RWPE2 (cell line): Measurements from ENCODE around the gene PCK2.

Source experiments
- ATAC-seq: fragments of 200-7000 bp; cut with Tn5 transposase; 3 replicates; pipeline ENCODE4 v1.9.1; 2021; ENCODE audit warnings: low read depth
- DNase-seq: peaks from one replicate; pipeline ENCODE4 v3.0.0-alpha.2; 2020; ENCODE audit warnings: low spot score
- H3K27ac ChIP-seq: fragments of 450-650 bp; 2 replicates; pipeline ENCODE4 v1.5.1; 2017; ENCODE audit warnings: mild to moderate bottlenecking; ENCODE audit not compliant: poor library complexity, severe bottlenecking
- H3K27me3 ChIP-seq: fragments of 250-450 bp; sonication (Bioruptor Pico); 2 replicates; pipeline ENCODE4 v1.5.1; 2021; ENCODE audit warnings: mild to moderate bottlenecking, moderate library complexity; ENCODE audit not compliant: insufficient read depth, poor library complexity, severe bottlenecking
- H3K36me3 ChIP-seq: fragments of 250-450 bp; sonication (Bioruptor Pico); 2 replicates; pipeline ENCODE4 v1.5.1; 2020; ENCODE audit warnings: low read depth, mild to moderate bottlenecking, moderate library complexity
- H3K4me1 ChIP-seq: fragments of 250-450 bp; sonication (Bioruptor Pico); 2 replicates; pipeline ENCODE4 v1.5.1; 2021; ENCODE audit warnings: mild to moderate bottlenecking, moderate library complexity; ENCODE audit not compliant: insufficient read depth, poor library complexity, severe bottlenecking
- H3K4me3 ChIP-seq: fragments of 250-450 bp; sonication (Bioruptor Pico); 2 replicates; pipeline ENCODE4 v1.5.1; 2021; ENCODE audit warnings: mild to moderate bottlenecking, moderate library complexity; ENCODE audit not compliant: severe bottlenecking
- H3K9me3 ChIP-seq: fragments of 250-450 bp; sonication (Bioruptor Pico); 2 replicates; pipeline ENCODE4 v1.5.1; 2021; ENCODE audit warnings: mild to moderate bottlenecking, moderate library complexity; ENCODE audit not compliant: severe bottlenecking
- TF ChIP-seq, protein P1 (sequence below): fragments of 450-650 bp; IDR thresholded peaks from one replicate; pipeline ENCODE4 v1.5.1; 2017; ENCODE audit warnings: mild to moderate bottlenecking, moderate library complexity; ENCODE audit not compliant: poor library complexity, severe bottlenecking

The PCK2 gene

DNA sequence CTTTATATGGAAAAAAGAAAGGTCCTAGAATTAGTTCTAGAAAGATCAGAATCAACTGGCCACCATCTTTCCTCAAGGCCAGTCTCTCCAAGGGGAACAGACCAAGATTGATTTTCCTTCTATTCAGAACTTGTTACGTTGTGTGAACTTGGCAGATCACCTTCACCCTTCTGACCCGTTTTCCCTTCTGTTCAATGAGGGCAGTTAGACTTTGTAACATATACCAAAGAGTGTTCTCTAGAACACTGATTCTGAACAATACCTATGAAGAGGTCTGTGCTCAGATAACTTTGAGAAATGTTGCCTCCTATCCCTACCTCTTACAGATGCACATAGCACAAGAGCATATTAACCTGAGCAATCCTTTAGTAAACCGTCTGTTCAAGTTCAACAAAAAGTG, 10.6 kb upstream of the PCK2 start:
- no peak for DNase-seq
- no peak for ATAC-seq
- no peaks in the 10 kb centered on the region for H3K4me1 ChIP-seq
- H3K27ac ChIP-seq: no peak overlapping the region
- H3K4me3 ChIP-seq: no peak overlapping the region
- TF ChIP-seq, protein P1, sequence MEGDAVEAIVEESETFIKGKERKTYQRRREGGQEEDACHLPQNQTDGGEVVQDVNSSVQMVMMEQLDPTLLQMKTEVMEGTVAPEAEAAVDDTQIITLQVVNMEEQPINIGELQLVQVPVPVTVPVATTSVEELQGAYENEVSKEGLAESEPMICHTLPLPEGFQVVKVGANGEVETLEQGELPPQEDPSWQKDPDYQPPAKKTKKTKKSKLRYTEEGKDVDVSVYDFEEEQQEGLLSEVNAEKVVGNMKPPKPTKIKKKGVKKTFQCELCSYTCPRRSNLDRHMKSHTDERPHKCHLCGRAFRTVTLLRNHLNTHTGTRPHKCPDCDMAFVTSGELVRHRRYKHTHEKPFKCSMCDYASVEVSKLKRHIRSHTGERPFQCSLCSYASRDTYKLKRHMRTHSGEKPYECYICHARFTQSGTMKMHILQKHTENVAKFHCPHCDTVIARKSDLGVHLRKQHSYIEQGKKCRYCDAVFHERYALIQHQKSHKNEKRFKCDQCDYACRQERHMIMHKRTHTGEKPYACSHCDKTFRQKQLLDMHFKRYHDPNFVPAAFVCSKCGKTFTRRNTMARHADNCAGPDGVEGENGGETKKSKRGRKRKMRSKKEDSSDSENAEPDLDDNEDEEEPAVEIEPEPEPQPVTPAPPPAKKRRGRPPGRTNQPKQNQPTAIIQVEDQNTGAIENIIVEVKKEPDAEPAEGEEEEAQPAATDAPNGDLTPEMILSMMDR: no peak
- H3K27me3 ChIP-seq: no peaks in the 10 kb centered on the region
- H3K36me3 ChIP-seq: no peaks in the 10 kb centered on the region
- H3K9me3 ChIP-seq: no peaks in the 10 kb centered on the region

DNA sequence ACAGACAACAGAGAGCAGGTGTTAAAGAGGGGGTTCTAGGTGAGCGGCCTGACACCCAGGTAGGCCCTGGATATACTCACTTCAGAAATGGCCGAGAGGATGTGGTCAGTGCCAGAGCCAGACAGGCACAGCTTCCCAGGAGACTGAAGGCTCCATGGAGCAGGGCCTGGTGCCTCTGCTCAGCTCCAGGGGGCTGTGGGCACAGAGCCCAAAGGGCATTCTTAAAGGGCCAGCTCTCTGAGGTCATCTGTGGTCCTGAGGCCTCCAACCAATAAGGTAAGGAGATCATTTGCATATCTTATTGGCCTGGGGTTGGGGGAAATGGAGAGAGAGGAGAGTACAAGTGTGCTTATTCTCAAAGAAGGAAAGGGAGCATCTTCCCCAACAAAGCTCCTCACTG, 9.7 kb upstream of the PCK2 start:
- DNase-seq: no peak

GRCh38 chr14:24085215-24085614, 8.9 kb upstream of the PCK2 start:
- TF ChIP-seq, protein P1: no peak
- no peak for ATAC-seq
- H3K27ac ChIP-seq: no peak overlapping the region

More for the DNA sequence above, 9.7 kb upstream of the PCK2 start:
- H3K27ac ChIP-seq: no peak overlapping the region
- H3K9me3 ChIP-seq: no peaks in the 10 kb centered on the region
- no peaks in the 10 kb centered on the region for H3K36me3 ChIP-seq
- TF ChIP-seq, protein P1: no peak
- no peak overlapping the region for H3K4me3 ChIP-seq
- no peak for ATAC-seq
- no peaks in the 10 kb centered on the region for H3K27me3 ChIP-seq
- no peaks in the 10 kb centered on the region for H3K4me1 ChIP-seq

GRCh38 chr14:24086193-24086955, 7.7 kb upstream of the PCK2 start:
- no peak for ATAC-seq
- H3K27me3 ChIP-seq: no peaks in the 10 kb centered on the region
- no peaks in the 10 kb centered on the region for H3K4me1 ChIP-seq
- no peaks in the 10 kb centered on the region for H3K36me3 ChIP-seq
- H3K9me3 ChIP-seq: no peaks in the 10 kb centered on the region
- DNase-seq: no peak
- TF ChIP-seq, protein P1: no peak
- no peak overlapping the region for H3K27ac ChIP-seq
- no peak overlapping the region for H3K4me3 ChIP-seq

More at GRCh38 chr14:24085215-24085614, 8.9 kb upstream of the PCK2 start:
- no peak for DNase-seq
- Histone ChIP-seq H3K9me3 (no peaks in the 10 kb centered on the region), H3K4me1 (no peaks in the 10 kb centered on the region), H3K4me3 (no peak overlapping the region), H3K27me3 (no peaks in the 10 kb centered on the region), H3K36me3 (no peaks in the 10 kb centered on the region)

GRCh38 chr14:24087004-24087403, 7.1 kb upstream of the PCK2 start:
- no peak overlapping the region for H3K27ac ChIP-seq
- no peaks in the 10 kb centered on the region for H3K36me3 ChIP-seq
- TF ChIP-seq, protein P1: no peak
- H3K9me3 ChIP-seq: no peaks in the 10 kb centered on the region
- ATAC-seq (no peak), DNase-seq (no peak)
- H3K27me3 ChIP-seq: no peaks in the 10 kb centered on the region
- H3K4me3 ChIP-seq: no peak overlapping the region
- no peaks in the 10 kb centered on the region for H3K4me1 ChIP-seq
